Measurements from ENCODE around the gene JADE2.
A peak's percentile ranks its signal among the peaks of the same experiment; 100 is the strongest.
"Not testable (repeated sequence)": the region's sequence is repeated elsewhere in the genome, so short reads cannot be mapped to it uniquely, and the experiment has no call there.

JADE2 gene

DNA sequence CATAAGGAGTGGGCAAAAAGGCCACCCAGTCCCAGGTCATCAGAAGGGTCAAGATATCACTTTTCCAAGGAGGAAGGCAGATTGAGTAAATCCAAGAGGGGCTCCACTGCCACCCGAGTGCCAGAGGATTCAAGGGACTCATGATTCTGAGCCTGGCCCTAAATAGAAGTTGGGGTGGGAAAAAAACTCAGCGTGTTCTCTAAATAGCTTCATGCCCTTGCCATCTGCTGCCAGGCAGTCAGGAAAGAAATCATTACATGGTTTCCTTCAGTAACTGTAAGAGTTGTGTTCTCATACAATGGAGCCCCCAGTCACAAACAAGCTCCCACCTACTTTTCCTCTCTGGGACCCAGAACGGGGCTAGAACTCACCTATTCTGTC lies 70.0 kb downstream of the JADE2 start:
- no peak for FAIRE-seq

DNA sequence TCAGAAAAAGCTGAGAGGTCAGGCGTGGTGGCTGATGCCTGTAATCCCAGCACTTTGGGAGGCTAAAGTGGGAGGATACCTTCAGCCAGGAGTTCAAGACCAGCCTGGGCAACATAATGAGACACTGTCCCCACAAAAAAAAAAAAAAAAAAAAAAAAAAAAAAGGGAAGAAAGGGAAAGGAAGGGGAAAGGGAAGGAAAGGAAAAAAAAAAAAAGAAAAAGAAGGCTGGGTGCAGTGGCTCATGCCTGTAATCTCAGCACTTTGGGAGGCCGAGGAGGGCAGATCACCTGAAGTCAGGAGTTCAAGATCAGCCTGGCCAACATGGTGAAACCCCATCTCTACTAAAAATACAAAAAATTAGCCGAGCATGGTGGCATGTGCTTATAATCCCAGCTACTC lies 74.3 kb downstream of the JADE2 start:
- not testable (repeated sequence) for FAIRE-seq

DNA sequence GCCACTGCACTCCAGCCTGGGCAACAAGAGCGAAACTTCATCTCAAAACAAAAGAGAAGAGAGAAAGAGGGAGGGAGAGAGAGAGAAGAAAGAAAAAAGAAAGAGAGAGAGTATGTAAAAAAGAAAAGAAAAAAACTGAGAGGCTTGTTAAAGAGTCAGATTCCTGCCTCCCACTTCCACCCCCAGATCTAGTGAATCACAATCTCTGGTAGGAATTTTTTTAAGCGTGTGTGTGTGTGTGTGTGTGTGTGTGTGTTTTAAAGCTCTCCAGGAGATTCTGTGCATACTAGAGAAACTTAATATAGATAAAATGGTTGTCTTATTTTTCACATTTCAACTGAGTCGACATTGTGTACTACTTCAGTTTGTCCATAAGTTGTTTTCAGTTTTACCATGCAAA lies 75.1 kb downstream of the JADE2 start:
- no peak for FAIRE-seq

DNA sequence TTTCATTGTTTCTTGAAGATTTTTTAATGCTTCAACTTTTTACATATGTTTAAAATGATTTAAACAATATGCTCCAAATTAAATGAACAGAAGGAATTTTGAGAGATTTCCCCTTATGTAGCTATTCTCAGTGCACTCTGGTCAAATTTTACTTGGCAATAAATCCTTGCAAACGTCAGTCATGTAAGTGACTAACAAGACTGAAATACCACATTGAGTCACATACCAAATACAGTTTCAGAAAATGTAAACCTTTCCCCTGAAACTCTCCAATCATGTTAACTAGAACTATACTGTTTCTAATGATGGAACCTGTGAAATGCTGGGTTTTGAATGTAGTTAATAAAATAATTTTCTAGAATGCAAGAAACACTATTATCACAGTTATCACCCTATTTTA lies 77.6 kb downstream of the JADE2 start:
- FAIRE-seq: no peak

DNA sequence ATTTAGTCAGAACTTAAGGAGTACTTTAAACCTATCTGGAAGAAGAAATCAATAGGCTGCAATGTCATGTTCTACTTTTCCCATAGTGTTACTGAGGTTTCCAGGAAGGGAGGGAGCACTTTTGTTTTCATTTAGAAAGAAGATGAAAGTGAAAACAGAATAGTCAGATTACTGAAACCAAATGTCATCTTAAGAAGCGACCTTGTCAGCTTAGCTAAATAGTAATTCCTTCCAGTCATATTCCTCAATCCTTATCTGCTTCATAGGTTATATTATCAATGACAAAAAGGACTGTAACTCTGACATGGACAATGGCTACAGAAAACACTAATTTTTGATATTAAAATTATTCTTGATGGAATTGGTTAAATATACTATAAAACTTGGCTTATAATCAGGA lies 79.4 kb downstream of the JADE2 start:
- peak; percentile 33 for FAIRE-seq

DNA sequence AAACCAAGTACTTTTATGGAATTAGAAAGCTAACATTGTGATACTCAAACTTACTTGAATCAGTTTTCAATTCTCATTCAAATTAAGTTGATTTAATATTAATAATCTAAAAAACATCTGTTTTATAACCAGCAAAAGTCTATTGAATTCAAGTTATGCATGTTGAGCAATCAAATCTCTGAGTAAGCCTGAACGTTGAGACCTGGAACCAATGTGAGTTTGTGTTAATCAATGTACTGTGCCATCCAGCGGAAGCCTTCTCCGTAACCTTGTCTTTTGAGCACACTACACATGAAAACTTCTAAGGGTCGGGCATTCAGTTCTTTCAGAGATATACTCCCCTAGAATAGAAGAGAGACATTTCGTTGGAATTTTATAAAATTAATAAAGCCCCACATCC lies 81.3 kb downstream of the JADE2 start:
- peak; percentile 53 for FAIRE-seq

DNA sequence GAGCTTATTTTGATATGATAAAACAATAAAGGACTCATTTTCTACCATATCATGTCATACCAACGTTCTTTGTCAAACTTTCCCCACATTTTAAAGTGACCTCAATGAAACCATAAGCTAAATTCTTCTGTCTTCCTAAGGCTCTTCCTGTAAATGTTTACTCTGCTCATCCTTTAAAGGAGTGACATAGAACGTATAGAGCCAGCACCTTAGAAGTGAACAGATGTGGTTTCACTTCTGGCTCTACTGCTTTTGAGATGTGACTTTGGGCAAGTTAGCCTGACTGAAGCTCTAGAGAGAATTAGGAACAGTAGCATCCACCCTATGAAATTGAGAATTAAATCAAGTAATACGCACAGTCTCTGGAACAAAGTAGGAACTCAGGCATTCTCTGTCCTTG lies 83.1 kb downstream of the JADE2 start:
- no peak for FAIRE-seq

DNA sequence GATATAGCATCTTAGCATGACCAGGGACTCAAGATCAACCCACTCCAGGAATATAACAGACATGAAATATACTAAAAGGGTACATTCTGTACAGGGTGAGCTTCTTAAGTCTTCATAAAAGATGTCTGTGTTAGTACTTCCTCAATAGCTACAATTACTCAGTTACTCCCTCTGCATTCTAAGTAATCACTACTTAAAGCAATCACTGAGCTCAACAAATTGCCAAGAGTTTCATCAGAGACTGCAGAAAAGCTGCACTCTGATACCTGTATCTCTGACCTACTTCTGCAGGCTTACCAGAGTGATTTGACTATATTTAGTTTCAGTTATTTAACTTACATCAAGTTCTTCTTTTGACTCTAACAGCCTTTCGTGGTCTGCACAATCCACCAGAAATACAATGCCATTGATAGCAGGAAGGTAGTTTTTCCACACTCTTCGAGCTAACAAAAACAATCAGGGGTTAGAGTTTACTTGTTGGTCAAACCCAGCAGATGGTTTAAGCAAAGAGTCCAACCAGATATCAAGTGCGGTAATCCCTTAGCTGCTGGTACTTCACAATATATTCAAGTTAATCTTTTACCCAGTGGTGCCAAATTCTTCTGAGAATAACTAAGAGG lies 83.9 kb downstream of the JADE2 start:
- no peak for FAIRE-seq

DNA sequence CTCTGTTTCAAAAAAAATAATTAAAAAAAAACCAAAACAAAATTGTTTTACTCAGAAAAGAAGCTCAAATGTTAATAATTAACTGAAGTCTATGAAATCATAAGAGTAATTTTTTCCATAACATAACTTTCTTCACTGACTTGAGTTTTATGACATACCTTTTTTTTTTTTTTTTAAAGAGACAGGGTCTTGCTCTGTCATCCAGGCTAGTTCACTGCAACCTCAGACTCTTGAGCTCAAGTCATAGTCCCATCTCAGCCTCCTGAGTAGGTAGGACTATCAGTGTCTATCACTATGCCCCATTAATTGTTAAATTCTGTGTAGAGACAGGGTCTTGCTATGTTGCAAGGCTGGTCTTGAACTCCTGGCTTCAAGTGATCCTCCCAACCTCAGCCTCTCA lies 85.3 kb downstream of the JADE2 start:
- no peak for FAIRE-seq

DNA sequence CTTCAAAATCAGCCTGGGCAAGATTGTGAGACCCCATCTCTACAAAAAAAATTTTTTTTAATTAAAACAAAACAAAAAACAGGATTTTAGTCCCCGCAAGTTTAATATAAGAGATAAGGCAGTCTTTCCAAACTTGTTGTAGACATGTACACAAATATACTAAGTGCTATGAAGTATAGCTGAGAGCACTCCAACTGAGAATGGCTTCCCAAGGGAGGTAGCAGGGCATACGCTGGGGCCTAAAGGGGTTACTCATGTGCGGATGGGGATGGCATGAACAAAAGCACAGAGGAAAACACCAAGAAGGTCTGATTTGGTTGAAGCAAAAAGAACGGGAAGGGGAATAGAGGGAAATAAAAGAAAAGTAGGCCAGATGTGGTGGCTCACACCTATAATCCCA lies 86.0 kb downstream of the JADE2 start:
- FAIRE-seq: no peak

DNA sequence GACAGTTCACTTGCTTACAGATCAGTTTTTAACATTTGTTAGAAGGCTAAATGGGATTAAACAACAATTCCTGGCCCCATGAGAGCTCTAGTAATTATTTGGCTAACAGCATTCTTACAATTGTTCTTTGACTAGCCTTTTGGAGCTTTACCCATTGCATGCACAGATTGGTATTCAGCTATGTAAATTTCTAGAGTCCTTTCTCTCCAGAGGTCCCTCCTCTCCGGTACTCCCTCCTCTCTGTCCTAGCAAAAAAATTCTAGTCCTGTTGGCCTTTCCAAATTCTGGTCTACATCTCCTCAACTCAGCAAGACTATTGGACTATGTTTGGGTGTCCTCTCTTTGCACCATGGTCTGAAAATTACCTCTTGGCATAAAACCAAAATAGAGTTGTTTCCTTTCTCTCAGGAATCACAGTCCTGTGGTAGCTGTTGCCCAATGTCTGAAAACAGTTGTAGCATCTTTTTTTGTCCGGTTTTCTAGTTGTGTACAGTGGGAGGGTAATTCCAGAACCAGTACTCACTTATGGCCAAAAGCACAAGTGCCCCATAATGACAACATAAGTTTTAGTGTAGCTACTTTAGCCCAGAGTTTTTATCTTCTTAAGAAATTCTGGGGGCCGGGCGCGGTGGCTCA lies 89.1 kb downstream of the JADE2 start:
- no peak for FAIRE-seq

DNA sequence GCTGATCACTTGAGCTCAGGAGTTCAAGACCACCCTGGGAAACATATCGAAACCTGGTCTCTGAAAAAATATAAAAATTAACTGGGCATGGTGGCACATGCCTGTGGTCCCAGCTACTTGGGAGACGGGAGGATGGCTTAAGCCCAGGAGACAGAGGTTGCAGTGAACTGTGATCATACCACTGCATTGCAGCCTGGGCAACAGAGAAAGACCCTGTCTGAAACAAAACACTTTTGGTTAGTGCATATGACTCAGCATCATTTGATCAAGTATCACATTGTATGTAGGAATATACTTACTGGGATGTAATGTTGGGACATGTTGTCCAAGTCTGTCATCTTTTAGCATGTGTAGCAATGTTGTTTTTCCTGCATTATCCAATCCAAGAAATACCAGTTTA lies 95.2 kb downstream of the JADE2 start:
- FAIRE-seq: no peak

DNA sequence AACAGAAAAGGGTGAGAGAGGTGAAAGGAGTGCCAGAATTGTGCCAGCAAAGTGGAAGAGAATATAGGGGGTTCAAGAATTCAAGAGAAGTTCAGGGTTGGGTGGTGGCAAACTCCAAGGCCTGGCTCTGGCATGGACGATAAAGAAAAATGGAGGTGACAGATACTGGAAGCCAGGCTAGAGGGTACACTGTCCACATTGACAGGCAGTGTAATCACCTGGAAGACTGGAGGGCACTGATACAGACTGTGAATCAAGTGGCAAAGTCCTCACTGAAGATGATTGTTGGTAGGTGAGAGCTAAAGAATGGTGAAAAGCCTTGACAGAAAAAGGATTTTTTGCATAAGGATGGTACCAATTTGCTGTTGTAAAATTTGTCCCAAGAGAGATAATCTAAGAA lies 100.1 kb downstream of the JADE2 start:
- FAIRE-seq: no peak

DNA sequence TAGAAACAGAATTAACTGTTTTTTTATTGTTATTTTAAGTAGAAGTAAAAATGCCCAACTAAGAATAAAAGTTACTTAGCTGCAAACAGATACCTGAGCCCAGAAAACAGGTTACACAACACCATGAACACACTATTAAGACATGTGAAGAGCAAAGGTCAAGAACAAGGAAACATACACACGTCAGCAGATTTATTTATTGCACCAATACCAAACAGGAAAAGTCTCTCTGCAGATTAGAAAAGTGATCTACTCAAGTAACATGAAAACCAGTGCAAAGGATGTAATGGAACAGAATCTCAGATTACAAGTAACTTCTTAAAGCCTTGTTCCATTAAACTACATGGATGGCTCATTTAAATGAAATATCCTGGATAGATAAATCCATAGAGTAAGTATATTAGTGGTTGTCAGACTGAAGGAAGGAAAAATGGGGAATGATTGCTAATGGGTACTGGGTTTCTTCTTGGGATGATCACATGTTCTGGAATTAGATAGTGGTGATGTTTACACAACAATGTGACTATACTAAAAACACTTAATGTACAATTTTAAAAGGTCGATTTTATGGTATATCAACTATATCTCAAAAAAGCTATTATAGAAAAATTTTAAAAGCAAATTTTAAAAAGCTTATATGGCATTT lies 101.0 kb downstream of the JADE2 start:
- FAIRE-seq: peak; percentile 65
